ENCODE measurements around the gene B3GLCT.
"Not testable (repeated sequence)": the region's sequence is repeated elsewhere in the genome, so short reads cannot be mapped to it uniquely, and the experiment has no call there.

B3GLCT gene

DNA sequence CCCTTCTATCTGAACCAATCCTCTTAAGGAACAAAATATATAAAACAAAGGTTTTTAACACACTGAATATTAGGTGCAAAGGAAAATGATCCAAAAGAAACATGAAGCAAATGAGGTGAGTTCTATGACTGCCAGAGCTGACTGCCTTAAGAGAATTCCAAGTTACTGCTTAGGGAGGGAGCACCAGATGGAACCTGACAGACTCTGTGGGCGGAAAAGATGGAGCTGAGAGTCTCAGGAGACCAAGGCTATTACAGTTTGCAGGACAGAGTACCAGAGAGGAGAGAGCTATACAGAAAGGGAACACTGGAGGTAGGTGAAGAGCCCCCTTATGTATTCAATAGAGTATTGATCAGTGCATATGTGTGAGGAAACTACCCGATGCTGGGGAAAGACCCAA lies 87.2 kb downstream of the B3GLCT start:
- DNase-seq: no peak

GRCh38 chr13:31301119-31301518 lies 101.3 kb downstream of the B3GLCT start:
- DNase-seq: no peak

- DNase-seq: no peak
Observed at GRCh38 chr13:31310356-31310755, 110.6 kb downstream of the B3GLCT start.

DNA sequence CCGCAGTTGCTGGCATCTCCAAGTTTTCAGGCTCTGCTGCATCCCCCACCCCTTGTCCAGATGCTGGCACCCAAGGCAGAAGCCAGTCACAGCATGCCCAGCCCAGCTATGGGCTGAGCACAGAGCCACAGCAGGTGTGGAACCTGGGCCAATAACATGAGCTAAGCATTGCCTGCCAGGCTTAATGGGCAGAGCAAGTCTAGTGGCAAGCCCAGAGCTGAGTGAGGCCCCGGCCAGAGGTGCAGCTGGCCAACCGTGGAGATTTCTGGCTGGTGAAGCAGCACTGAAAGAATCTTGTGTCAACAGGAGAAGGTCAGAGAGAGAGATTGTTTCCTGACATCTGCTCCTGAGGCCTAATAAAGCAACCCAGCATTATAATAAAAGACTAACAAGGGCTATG lies 111.0 kb downstream of the B3GLCT start:
- DNase-seq: no peak

DNA sequence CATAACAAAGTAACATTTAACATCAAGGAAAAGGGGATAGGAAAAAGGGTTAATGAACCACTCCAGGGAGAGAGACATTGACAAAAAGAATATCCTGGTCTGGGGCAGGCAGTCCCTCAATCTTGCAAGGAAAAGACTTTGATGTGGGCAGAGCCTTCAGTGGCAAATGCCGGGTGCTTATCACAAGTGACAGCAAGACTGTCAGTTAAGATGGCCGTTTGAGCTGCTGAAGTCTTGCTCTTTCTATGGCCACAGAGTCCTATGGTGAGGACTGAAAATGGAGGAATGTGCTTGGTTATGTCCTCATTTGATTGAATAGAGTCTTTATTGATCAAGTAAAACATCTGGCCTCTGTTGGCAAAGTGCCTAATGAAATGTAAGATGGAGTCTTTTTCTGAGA lies 112.1 kb downstream of the B3GLCT start:
- DNase-seq: no peak

GRCh38 chr13:31314961-31315360 lies 115.2 kb downstream of the B3GLCT start:
- no peak for DNase-seq

- DNase-seq: no peak
Observed at GRCh38 chr13:31320946-31321345, 121.2 kb downstream of the B3GLCT start.

GRCh38 chr13:31321457-31321856 lies 121.7 kb downstream of the B3GLCT start:
- no peak for DNase-seq

- no peak for DNase-seq
Observed at GRCh38 chr13:31322026-31322425, 122.3 kb downstream of the B3GLCT start.

DNA sequence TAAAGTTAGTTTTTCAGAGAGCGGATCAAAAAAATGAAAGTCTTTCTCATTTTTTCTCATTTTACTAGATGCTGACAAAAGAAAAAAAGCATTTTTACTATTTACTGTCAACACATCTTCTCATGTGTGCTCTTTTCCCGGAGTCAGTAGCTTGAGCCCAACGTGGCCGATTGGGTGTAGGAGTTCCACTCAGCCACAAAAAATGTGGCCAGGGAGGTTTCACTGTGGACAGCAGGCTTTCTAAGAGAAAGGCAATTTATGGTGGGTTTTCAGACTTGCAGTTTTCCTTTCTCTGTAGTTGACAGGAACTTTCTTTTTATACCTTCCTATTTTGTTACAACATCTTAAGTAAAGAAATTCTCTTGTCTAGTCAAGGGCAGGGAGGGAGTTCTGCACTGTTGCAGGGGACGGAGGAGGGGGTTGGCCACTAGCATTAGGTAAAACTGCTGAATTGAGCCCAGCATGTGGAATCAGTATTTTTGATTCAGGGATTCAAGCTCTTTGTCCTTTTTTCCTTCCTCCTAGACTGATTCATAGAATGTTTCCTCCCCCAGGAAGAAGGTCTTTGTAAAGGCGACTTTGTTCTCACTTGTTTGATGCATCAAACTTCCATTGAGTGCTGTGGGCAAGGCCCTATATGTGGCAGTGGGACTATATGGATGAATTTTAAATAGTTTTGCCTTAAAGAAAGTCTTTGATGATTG lies 123.1 kb downstream of the B3GLCT start:
- no peak for DNase-seq

- DNase-seq: no peak
Observed at GRCh38 chr13:31327182-31327860, 127.5 kb downstream of the B3GLCT start.

GRCh38 chr13:31328549-31329235 lies 128.9 kb downstream of the B3GLCT start:
- no peak for DNase-seq

GRCh38 chr13:31330236-31330635 lies 130.5 kb downstream of the B3GLCT start:
- DNase-seq: no peak

- no peak for DNase-seq
Observed at GRCh38 chr13:31331068-31331467, 131.3 kb downstream of the B3GLCT start.

GRCh38 chr13:31334547-31334946 lies 134.8 kb downstream of the B3GLCT start:
- DNase-seq: no peak

- no peak for DNase-seq
Observed at GRCh38 chr13:31334994-31335557, 135.3 kb downstream of the B3GLCT start.

GRCh38 chr13:31339616-31340015 lies 139.8 kb downstream of the B3GLCT start:
- DNase-seq: not testable (repeated sequence)

GRCh38 chr13:31340848-31341247 lies 141.1 kb downstream of the B3GLCT start:
- DNase-seq: not testable (repeated sequence)

GRCh38 chr13:31346891-31347290 lies 147.1 kb downstream of the B3GLCT start:
- no peak for DNase-seq

- no peak for DNase-seq
Observed at GRCh38 chr13:31349156-31349555, 149.4 kb downstream of the B3GLCT start.

GRCh38 chr13:31350560-31350959 lies 150.8 kb downstream of the B3GLCT start:
- no peak for DNase-seq

DNA sequence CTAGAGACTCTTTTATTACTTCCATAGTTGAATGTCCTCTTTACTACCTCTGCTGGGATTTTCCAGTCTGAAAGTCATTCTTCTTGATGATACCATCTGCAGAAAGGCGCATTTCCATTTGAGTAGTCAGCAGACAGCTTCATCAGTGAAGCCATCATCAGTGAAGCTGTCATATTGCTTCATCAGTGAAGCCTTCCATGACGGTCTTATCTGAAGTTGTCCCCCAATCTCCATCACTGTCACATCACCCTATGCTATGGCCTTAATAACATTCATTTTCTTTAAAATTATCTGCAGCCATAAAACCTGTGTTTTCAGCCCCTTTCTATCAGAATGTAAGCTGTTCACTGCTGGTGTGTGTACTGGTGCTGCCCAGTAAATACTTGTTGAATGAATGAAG lies 151.6 kb downstream of the B3GLCT start:
- no peak for DNase-seq

GRCh38 chr13:31352467-31352866 lies 152.7 kb downstream of the B3GLCT start:
- no peak for DNase-seq

- no peak for DNase-seq
Observed at GRCh38 chr13:31355001-31355400, 155.2 kb downstream of the B3GLCT start.

Data from activated naive CD4-positive, alpha-beta T cell treated with anti-CD3 and anti-CD28 coated beads, Interleukin-2, amount 50 U/mL, for 16 hours (primary cell).